SK-N-SH (cell line): ENCODE measurements around the gene PRND. TPM values are rescaled to one million over a fixed set of nuclear protein-coding genes. Genes with fewer than 3 reads are reported as not detected.

ENCODE experiments used
- CTCF ChIA-PET: fragments of 300-600, 350-600 bp; formaldehyde crosslinking; extraction: SDS; loops from one replicate; lab custom pipeline; 2021; lab: Yijun Ruan, JAX
- POLR2A ChIA-PET: fragments of 350-600 bp; sonication (Branson Sonifier 250); formaldehyde crosslinking; extraction: SDS; loops from one replicate; lab custom pipeline; 2020; ENCODE audit warnings: antibody characterized with exemption, inconsistent platforms; lab: Yijun Ruan, JAX
- DNase-seq: peaks from one replicate; pipeline ENCODE4 v3.0.0; 2012
- H2AFZ ChIP-seq: fragments of 200-600 bp; sonication (generic); 2 replicates; pipeline ENCODE4 v1.8.1; 2016; ENCODE audit warnings: antibody characterized with exemption, mild to moderate bottlenecking, low read depth
- H3F3A ChIP-seq: fragments of 200-600 bp; sonication (generic); replicated peaks from 2 replicates; pipeline ENCODE3; 2016; ENCODE audit warnings: antibody characterized with exemption, mild to moderate bottlenecking; ENCODE audit not compliant: insufficient read depth
- H3K27ac ChIP-seq, 2 experiments: fragments of 200-500 bp in 1 of 2; fragments of 200-600 bp in 1 of 2; sonication (Bioruptor generic) in 1 of 2; sonication (generic), shearing (Covaris generic) in 1 of 2; 2 replicates each; pipeline versions ENCODE4 v1.5.1 to v1.6.1; 2014 to 2016; ENCODE audit warnings: low read depth in 2 of 2, inconsistent platforms in 1 of 2, low read length in 1 of 2, mild to moderate bottlenecking in 1 of 2, mixed read lengths in 1 of 2
- H3K27me3 ChIP-seq: fragments of 200-600 bp; sonication (generic), shearing (Covaris generic); 2 replicates; pipeline ENCODE4 v1.6.1; 2016; ENCODE audit warnings: mixed run types; ENCODE audit not compliant: insufficient read depth
- H3K36me3 ChIP-seq, 2 experiments: fragments of 200-500 bp in 1 of 2; fragments of 200-600 bp in 1 of 2; sonication (Bioruptor generic) in 1 of 2; sonication (generic) in 1 of 2; replicated peaks in 1 of 2; 2 replicates each; pipeline versions ENCODE3 to v1.5.1; 2014 to 2016; ENCODE audit warnings: low read length in 1 of 2, mild to moderate bottlenecking in 1 of 2; ENCODE audit not compliant: insufficient read depth in 2 of 2, control insufficient read depth in 1 of 2
- H3K4me1 ChIP-seq, 2 experiments: fragments of 200-500 bp in 1 of 2; fragments of 200-600 bp in 1 of 2; sonication (Bioruptor generic) in 1 of 2; sonication (generic), shearing (Covaris generic) in 1 of 2; 2 replicates each; pipeline versions ENCODE4 v1.5.1 to v1.6.1; 2014 to 2016; ENCODE audit warnings: low read depth in 1 of 2, low read length in 1 of 2, mixed run types in 1 of 2; ENCODE audit not compliant: insufficient read depth in 2 of 2, control insufficient read depth in 1 of 2
- H3K4me2 ChIP-seq: fragments of 200-600 bp; sonication (generic), shearing (Covaris generic); 2 replicates; pipeline ENCODE4 v1.6.1; 2017; ENCODE audit warnings: mixed run types
- H3K4me3 ChIP-seq, 2 experiments: fragments of 200-500 bp in 1 of 2; fragments of 200-600 bp in 1 of 2; sonication (Bioruptor generic) in 1 of 2; sonication (generic), shearing (Covaris generic) in 1 of 2; 2 replicates each; pipeline versions ENCODE4 v1.5.1 to v1.8.1; 2014 to 2016; ENCODE audit warnings: low read depth in 2 of 2, inconsistent platforms in 1 of 2, low read length in 1 of 2, mild to moderate bottlenecking in 1 of 2, mixed read lengths in 1 of 2, moderate library complexity in 1 of 2
- H3K79me2 ChIP-seq: fragments of 200-600 bp; sonication (generic); 2 replicates; pipeline ENCODE4 v1.8.1; 2017; ENCODE audit warnings: mild to moderate bottlenecking; ENCODE audit not compliant: insufficient read depth
- H3K9ac ChIP-seq: fragments of 200-600 bp; sonication (generic); 2 replicates; pipeline ENCODE4 v1.6.1; 2017; ENCODE audit warnings: mixed run types
- H3K9me2 ChIP-seq: fragments of 200-600 bp; sonication (generic); 2 replicates; pipeline ENCODE4 v1.6.1; 2017; ENCODE audit warnings: mixed run types
- H3K9me3 ChIP-seq: fragments of 200-600 bp; sonication (generic); 2 replicates; pipeline ENCODE4 v1.6.1; 2017; ENCODE audit warnings: mixed run types, mild to moderate bottlenecking, moderate library complexity
- H4K20me1 ChIP-seq: fragments of 200-600 bp; sonication (generic); 2 replicates; pipeline ENCODE4 v1.6.1; 2017; ENCODE audit warnings: mild to moderate bottlenecking, mixed run types; ENCODE audit not compliant: insufficient read depth
- EZH2phosphoT487 ChIP-seq: fragments of 200-600 bp; sonication (generic); IDR thresholded peaks from 2 replicates; pipeline ENCODE4 v1.6.1; 2017; ENCODE audit warnings: low read depth, mixed run types, mild to moderate bottlenecking, antibody characterized with exemption, moderate library complexity, borderline replicate concordance
- FOSL2 ChIP-seq: IDR thresholded peaks from 2 replicates; pipeline ENCODE4 v1.4.0; 2012; ENCODE audit warnings: low read depth, mild to moderate bottlenecking, moderate library complexity, borderline replicate concordance
- FOXJ3 ChIP-seq: sonication (generic); formaldehyde crosslinking; IDR thresholded peaks from 2 replicates; pipeline ENCODE4 v1.5.1; 2020; ENCODE audit warnings: mild to moderate bottlenecking, missing genetic modification reagents
- GATA2 ChIP-seq: sonication (generic); formaldehyde crosslinking; IDR thresholded peaks from 2 replicates; pipeline ENCODE4 v1.5.0; 2020; ENCODE audit warnings: mild to moderate bottlenecking, missing genetic modification reagents
- JUND ChIP-seq: IDR thresholded peaks from 2 replicates; pipeline ENCODE4 v1.4.0; 2012
- MEF2A ChIP-seq: IDR thresholded peaks from 2 replicates; pipeline ENCODE4 v1.4.0; 2012; ENCODE audit warnings: low read depth, borderline replicate concordance
- MXI1 ChIP-seq: IDR thresholded peaks from 2 replicates; pipeline ENCODE4 v1.6.1; 2012; ENCODE audit warnings: mild to moderate bottlenecking, low read depth, low read length, improper control_type of control experiment
- NFIC ChIP-seq: IDR thresholded peaks from 2 replicates; pipeline ENCODE4 v1.4.0; 2012; ENCODE audit warnings: borderline replicate concordance
- POLR2AphosphoS5 ChIP-seq: IDR thresholded peaks from 2 replicates; pipeline ENCODE4 v1.6.1; 2012; ENCODE audit warnings: low read depth, low read length
- RAD21 ChIP-seq: IDR thresholded peaks from 2 replicates; pipeline ENCODE4 v1.6.1; 2012; ENCODE audit warnings: mild to moderate bottlenecking, low read length
- RCOR1 ChIP-seq: fragments of 150-350 bp; IDR thresholded peaks from 2 replicates; pipeline ENCODE4 v1.6.1; 2017; ENCODE audit warnings: antibody characterized with exemption, low read length
- RFX5 ChIP-seq: IDR thresholded peaks from 2 replicates; pipeline ENCODE4 v1.6.1; 2012; ENCODE audit warnings: mild to moderate bottlenecking, improper control_type of control experiment, low read length
- SIN3A ChIP-seq: IDR thresholded peaks from 2 replicates; pipeline ENCODE4 v1.6.1; 2012; ENCODE audit warnings: low read depth, mild to moderate bottlenecking, low read length, moderate library complexity, borderline replicate concordance
- YY1 ChIP-seq: IDR thresholded peaks from 2 replicates; pipeline ENCODE4 v1.4.0; 2012; ENCODE audit warnings: low read depth, mild to moderate bottlenecking
- WGBS: methylation state at CpG from one replicate; pipeline ENCODE4 v1.1.6; 2017; ENCODE audit warnings: low lambda C conversion rate; 5-methylcytosine and 5-hydroxymethylcytosine counted together
- polyA plus RNA-seq, 3 experiments: library from polyadenylated mRNA; depleted of rRNA; stranded (reverse); fragments of >200 nt; gene quantifications; 2 replicates each; pipeline ENCODE4 v1.2.3, GENCODE V29; 2012
- TF ChIP-seq, protein P1 (sequence below): IDR thresholded peaks from 2 replicates; pipeline ENCODE4 v1.4.0; 2012; ENCODE audit warnings: low read depth, borderline replicate concordance
- TF ChIP-seq, protein P2 (sequence below): fragments of 200-600 bp; sonication (generic); IDR thresholded peaks from 2 replicates; pipeline ENCODE4 v1.6.1; 2017; ENCODE audit warnings: antibody characterized with exemption, mild to moderate bottlenecking, moderate library complexity
- TF ChIP-seq, protein P3 (sequence below): IDR thresholded peaks from 2 replicates; pipeline ENCODE4 v1.4.0; 2012; ENCODE audit warnings: low read depth, borderline replicate concordance
- TF ChIP-seq, protein P4 (sequence below): IDR thresholded peaks from 2 replicates; pipeline ENCODE4 v1.4.0; 2012; ENCODE audit warnings: low read depth
- TF ChIP-seq, protein P5 (sequence below): IDR thresholded peaks from 2 replicates; pipeline ENCODE4; 2012

The PRND gene
- polyA plus RNA-seq, 1 of the 3 experiments (the other 2 are of a cell fraction) = not detected

DNA sequence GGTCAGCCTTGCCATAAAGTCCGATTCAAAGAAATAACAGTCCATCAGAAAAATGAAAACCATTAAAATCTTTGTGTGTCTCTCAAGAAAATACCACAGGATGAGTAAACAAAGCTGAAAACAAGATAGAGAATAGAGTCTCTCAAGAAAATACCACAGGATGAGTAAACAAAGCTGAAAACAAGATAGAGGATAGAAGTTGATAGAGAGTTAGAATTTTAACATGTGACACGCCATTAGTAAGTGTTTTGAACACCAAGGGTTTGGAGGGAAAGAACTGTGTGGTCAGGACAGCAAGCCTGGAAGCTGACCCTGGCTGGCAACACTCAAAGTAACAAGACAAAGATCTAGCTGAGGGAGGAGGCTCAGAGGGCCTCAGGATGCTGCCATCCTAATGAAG, 43.9 kb upstream of the PRND start:
- peak overlapping the region; percentile 26; the same call in 1 of the 2 replicates for H2AFZ ChIP-seq
- no peaks in the 10 kb centered on the region for H4K20me1 ChIP-seq
- no peaks in the 10 kb centered on the region for H3K9me3 ChIP-seq
- H3K4me1 ChIP-seq = peaks cover 0 to 8% of the 10 kb centered on the region in 2 experiments; a peak in 1 of 4 replicates
- no peaks in the 10 kb centered on the region for H3K9me2 ChIP-seq
- H3K79me2 ChIP-seq = no peaks in the 10 kb centered on the region
- H3K27ac ChIP-seq = no peak overlapping the region
- H3K27me3 ChIP-seq = no peaks in the 10 kb centered on the region
- no peak overlapping the region for H3K4me2 ChIP-seq
- 74% methylated on average over 2 of the region's 2 CpGs for WGBS
- no peak overlapping the region for H3K9ac ChIP-seq
- CTCF ChIA-PET = no interaction called here
- DNase-seq = no peak
- TF ChIP-seq FOSL2 (no peak), JUND (no peak), FOXJ3 (CRISPR knock-in tag) (no peak), RCOR1 (no peak), POLR2AphosphoS5 (no peak), EZH2phosphoT487 (no peak), MEF2A (no peak), MXI1 (no peak)
- TF ChIP-seq, protein P1, sequence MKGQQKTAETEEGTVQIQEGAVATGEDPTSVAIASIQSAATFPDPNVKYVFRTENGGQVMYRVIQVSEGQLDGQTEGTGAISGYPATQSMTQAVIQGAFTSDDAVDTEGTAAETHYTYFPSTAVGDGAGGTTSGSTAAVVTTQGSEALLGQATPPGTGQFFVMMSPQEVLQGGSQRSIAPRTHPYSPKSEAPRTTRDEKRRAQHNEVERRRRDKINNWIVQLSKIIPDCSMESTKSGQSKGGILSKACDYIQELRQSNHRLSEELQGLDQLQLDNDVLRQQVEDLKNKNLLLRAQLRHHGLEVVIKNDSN = no peak
- TF ChIP-seq, protein P2, sequence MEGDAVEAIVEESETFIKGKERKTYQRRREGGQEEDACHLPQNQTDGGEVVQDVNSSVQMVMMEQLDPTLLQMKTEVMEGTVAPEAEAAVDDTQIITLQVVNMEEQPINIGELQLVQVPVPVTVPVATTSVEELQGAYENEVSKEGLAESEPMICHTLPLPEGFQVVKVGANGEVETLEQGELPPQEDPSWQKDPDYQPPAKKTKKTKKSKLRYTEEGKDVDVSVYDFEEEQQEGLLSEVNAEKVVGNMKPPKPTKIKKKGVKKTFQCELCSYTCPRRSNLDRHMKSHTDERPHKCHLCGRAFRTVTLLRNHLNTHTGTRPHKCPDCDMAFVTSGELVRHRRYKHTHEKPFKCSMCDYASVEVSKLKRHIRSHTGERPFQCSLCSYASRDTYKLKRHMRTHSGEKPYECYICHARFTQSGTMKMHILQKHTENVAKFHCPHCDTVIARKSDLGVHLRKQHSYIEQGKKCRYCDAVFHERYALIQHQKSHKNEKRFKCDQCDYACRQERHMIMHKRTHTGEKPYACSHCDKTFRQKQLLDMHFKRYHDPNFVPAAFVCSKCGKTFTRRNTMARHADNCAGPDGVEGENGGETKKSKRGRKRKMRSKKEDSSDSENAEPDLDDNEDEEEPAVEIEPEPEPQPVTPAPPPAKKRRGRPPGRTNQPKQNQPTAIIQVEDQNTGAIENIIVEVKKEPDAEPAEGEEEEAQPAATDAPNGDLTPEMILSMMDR = no peak
- TF ChIP-seq, protein P3, sequence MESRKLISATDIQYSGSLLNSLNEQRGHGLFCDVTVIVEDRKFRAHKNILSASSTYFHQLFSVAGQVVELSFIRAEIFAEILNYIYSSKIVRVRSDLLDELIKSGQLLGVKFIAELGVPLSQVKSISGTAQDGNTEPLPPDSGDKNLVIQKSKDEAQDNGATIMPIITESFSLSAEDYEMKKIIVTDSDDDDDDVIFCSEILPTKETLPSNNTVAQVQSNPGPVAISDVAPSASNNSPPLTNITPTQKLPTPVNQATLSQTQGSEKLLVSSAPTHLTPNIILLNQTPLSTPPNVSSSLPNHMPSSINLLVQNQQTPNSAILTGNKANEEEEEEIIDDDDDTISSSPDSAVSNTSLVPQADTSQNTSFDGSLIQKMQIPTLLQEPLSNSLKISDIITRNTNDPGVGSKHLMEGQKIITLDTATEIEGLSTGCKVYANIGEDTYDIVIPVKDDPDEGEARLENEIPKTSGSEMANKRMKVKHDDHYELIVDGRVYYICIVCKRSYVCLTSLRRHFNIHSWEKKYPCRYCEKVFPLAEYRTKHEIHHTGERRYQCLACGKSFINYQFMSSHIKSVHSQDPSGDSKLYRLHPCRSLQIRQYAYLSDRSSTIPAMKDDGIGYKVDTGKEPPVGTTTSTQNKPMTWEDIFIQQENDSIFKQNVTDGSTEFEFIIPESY = no peak
- no peak overlapping the region for H3K4me3 ChIP-seq
- no peaks in the 10 kb centered on the region for H3F3A ChIP-seq
- H3K36me3 ChIP-seq = no peaks in the 10 kb centered on the region
- POLR2A ChIA-PET = no interaction called here

DNA sequence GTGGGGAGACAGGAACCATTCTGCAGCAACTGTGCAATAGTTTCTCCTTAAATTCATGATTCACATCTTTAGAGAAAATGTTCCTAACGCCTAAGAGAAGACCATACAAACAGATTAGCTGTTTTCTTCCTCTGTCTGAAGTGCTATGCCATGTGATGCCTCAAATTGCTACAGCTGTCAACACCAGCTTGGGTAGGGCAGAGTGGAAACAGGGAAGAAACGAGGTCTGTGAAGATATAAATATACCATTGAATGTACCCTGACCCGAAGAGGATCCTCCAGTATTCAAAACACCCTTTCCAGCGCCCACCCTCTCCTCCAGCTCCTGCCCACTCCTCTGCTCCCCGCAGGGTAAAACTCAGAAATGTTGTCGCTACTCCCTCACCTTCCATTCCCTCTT, 40.3 kb upstream of the PRND start:
- no peaks in the 10 kb centered on the region for H3K9me2 ChIP-seq
- H3K4me3 ChIP-seq = no peak overlapping the region
- TF ChIP-seq NFIC (no peak), FOXJ3 (CRISPR knock-in tag) (no peak), YY1 (no peak), SIN3A (no peak), RAD21 (no peak), RFX5 (no peak), RCOR1 (no peak), GATA2 (no peak), FOSL2 (no peak)
- TF ChIP-seq, protein P4, sequence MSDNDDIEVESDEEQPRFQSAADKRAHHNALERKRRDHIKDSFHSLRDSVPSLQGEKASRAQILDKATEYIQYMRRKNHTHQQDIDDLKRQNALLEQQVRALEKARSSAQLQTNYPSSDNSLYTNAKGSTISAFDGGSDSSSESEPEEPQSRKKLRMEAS = no peak
- TF ChIP-seq, protein P5, sequence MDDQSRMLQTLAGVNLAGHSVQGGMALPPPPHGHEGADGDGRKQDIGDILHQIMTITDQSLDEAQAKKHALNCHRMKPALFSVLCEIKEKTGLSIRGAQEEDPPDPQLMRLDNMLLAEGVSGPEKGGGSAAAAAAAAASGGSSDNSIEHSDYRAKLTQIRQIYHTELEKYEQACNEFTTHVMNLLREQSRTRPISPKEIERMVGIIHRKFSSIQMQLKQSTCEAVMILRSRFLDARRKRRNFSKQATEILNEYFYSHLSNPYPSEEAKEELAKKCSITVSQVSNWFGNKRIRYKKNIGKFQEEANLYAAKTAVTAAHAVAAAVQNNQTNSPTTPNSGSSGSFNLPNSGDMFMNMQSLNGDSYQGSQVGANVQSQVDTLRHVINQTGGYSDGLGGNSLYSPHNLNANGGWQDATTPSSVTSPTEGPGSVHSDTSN = no peak
- H3F3A ChIP-seq = peaks cover 7% of the 10 kb centered on the region
- H3K4me2 ChIP-seq = no peak overlapping the region
- H3K4me1 ChIP-seq = peaks cover 0 to 10% of the 10 kb centered on the region in 2 experiments; a peak in 3 of 4 replicates
- POLR2A ChIA-PET = no interaction called here
- H3K9ac ChIP-seq = no peak overlapping the region
- peak overlapping the region; percentile 33; the same call in 1 of the 2 replicates for H2AFZ ChIP-seq
- no peaks in the 10 kb centered on the region for H4K20me1 ChIP-seq
- H3K79me2 ChIP-seq = peaks cover 11% of the 10 kb centered on the region
- H3K36me3 ChIP-seq = no peaks in the 10 kb centered on the region
- H3K27ac ChIP-seq = no peak overlapping the region
- CTCF ChIA-PET = interaction anchor here (1.0 to 1.2 kb wide), 2 partner anchors 11 to 39 kb away, joined by 3 read pairs; no protein-coding TSS in a partner anchor
- no peaks in the 10 kb centered on the region for H3K27me3 ChIP-seq
- WGBS = 66% methylated on average over 6 of the region's 6 CpGs
- no peak for DNase-seq
- no peaks in the 10 kb centered on the region for H3K9me3 ChIP-seq
